HEK293 (cell line): Measurements from ENCODE around the gene BRMS1L.

Experiments
- CTCF ChIA-PET: fragments of 350-600 bp; formaldehyde crosslinking; extraction: SDS; loops from one replicate; lab custom pipeline; 2021; ENCODE audit warnings: antibody characterized with exemption; lab: Yijun Ruan, JAX
- POLR2A ChIA-PET: fragments of 300-600 bp; formaldehyde crosslinking; extraction: SDS; loops from one replicate; lab custom pipeline; 2020; ENCODE audit warnings: antibody characterized with exemption, inconsistent platforms; lab: Yijun Ruan, JAX
- H3K27ac ChIP-seq: fragments of 200-500 bp; sonication (Bioruptor generic); 2 replicates; pipeline ENCODE4 v1.5.1; 2014; ENCODE audit warnings: low read depth, low read length, control low read depth, inconsistent platforms; ENCODE audit errors: extremely low read depth
- H3K36me3 ChIP-seq, 2 experiments: fragments of 200-500 bp in 1 of 2; sonication (Bioruptor generic) in 1 of 2; 1 replicate in 1 of 2; 2 replicates in 1 of 2; pipeline ENCODE4 v1.5.1; 2014 to 2017; ENCODE audit warnings: inconsistent platforms in 2 of 2, low read length in 2 of 2; ENCODE audit not compliant: control insufficient read depth in 2 of 2, insufficient read depth in 1 of 2
- H3K4me1 ChIP-seq: fragments of 200-500 bp; sonication (Bioruptor generic); 2 replicates; pipeline ENCODE4 v1.5.1; 2014; ENCODE audit warnings: mild to moderate bottlenecking, low read length, inconsistent platforms; ENCODE audit not compliant: control insufficient read depth, insufficient read depth
- H3K4me3 ChIP-seq: 2 replicates; pipeline ENCODE4 v1.5.1; 2011; ENCODE audit warnings: low read depth, mild to moderate bottlenecking, control low read depth, low read length, moderate library complexity
- H3K9me3 ChIP-seq: fragments of 200-500 bp; sonication (Bioruptor generic); 2 replicates; pipeline ENCODE4 v1.5.1; 2014; ENCODE audit warnings: low read depth, low read length, inconsistent platforms; ENCODE audit not compliant: control insufficient read depth, insufficient read depth
- BCL6B ChIP-seq: fragments of 450-650 bp; formaldehyde crosslinking; IDR thresholded peaks from 2 replicates; pipeline ENCODE4 v1.5.1; 2017; ENCODE audit warnings: missing biosample characterization, missing genetic modification characterization
- CTCF ChIP-seq: fragments of 450-650 bp; formaldehyde crosslinking; IDR thresholded peaks from 2 replicates; pipeline ENCODE4 v1.5.1; 2016; ENCODE audit warnings: missing biosample characterization, missing genetic modification characterization
- KLF9 ChIP-seq: fragments of 450-650 bp; formaldehyde crosslinking; IDR thresholded peaks from 2 replicates; pipeline ENCODE4 v1.5.1; 2016; ENCODE audit warnings: missing biosample characterization, missing genetic modification characterization, low read depth
- MZF1 ChIP-seq: fragments of 450-650 bp; formaldehyde crosslinking; IDR thresholded peaks from 2 replicates; pipeline ENCODE4 v1.5.1; 2017; ENCODE audit warnings: missing biosample characterization, missing genetic modification characterization, borderline replicate concordance
- PRDM4 ChIP-seq: fragments of 450-650 bp; formaldehyde crosslinking; IDR thresholded peaks from 2 replicates; pipeline ENCODE4 v1.5.1; 2017; ENCODE audit warnings: missing biosample characterization, missing genetic modification characterization
- SCRT2 ChIP-seq: fragments of 450-650 bp; formaldehyde crosslinking; IDR thresholded peaks from 2 replicates; pipeline ENCODE4 v1.5.1; 2016; ENCODE audit warnings: missing biosample characterization, missing genetic modification characterization
- SP7 ChIP-seq: fragments of 450-650 bp; formaldehyde crosslinking; IDR thresholded peaks from 2 replicates; pipeline ENCODE4 v1.5.1; 2016; ENCODE audit warnings: missing biosample characterization, missing genetic modification characterization
- ZBTB1 ChIP-seq: fragments of 450-650 bp; formaldehyde crosslinking; IDR thresholded peaks from 2 replicates; pipeline ENCODE4 v1.5.1; 2016; ENCODE audit warnings: missing biosample characterization, missing genetic modification characterization
- ZNF121 ChIP-seq: fragments of 450-650 bp; formaldehyde crosslinking; IDR thresholded peaks from 2 replicates; pipeline ENCODE4 v1.5.1; 2016; ENCODE audit warnings: missing biosample characterization, missing genetic modification characterization
- ZNF140 ChIP-seq: fragments of 450-650 bp; formaldehyde crosslinking; IDR thresholded peaks from 2 replicates; pipeline ENCODE4 v1.5.1; 2016; ENCODE audit warnings: missing biosample characterization, missing genetic modification characterization
- ZNF175 ChIP-seq: fragments of 450-650 bp; formaldehyde crosslinking; IDR thresholded peaks from 2 replicates; pipeline ENCODE4 v1.5.1; 2016; ENCODE audit warnings: missing biosample characterization, missing genetic modification characterization
- ZNF211 ChIP-seq: fragments of 450-650 bp; formaldehyde crosslinking; IDR thresholded peaks from 2 replicates; pipeline ENCODE4 v1.5.1; 2016; ENCODE audit warnings: low read depth, missing biosample characterization, missing genetic modification characterization
- ZNF239 ChIP-seq: fragments of 450-650 bp; formaldehyde crosslinking; IDR thresholded peaks from 2 replicates; pipeline ENCODE4 v1.5.1; 2016; ENCODE audit warnings: missing biosample characterization, missing genetic modification characterization
- ZNF266 ChIP-seq: fragments of 450-650 bp; formaldehyde crosslinking; IDR thresholded peaks from 2 replicates; pipeline ENCODE4 v1.5.1; 2016; ENCODE audit warnings: missing biosample characterization, missing genetic modification characterization, low read depth
- ZNF433 ChIP-seq: fragments of 450-650 bp; formaldehyde crosslinking; IDR thresholded peaks from 2 replicates; pipeline ENCODE4 v1.5.1; 2016; ENCODE audit warnings: missing biosample characterization, missing genetic modification characterization, low read depth
- ZNF843 ChIP-seq: fragments of 450-650 bp; formaldehyde crosslinking; IDR thresholded peaks from 2 replicates; pipeline ENCODE4 v1.5.1; 2016; ENCODE audit warnings: missing biosample characterization, missing genetic modification characterization
- ZSCAN16 ChIP-seq: fragments of 450-650 bp; formaldehyde crosslinking; IDR thresholded peaks from 2 replicates; pipeline ENCODE4 v1.5.1; 2016; ENCODE audit warnings: missing biosample characterization, missing genetic modification characterization

BRMS1L gene

GRCh38 chr14:35810963-35811362 lies 15.2 kb upstream of the BRMS1L start (continued):
- TF ChIP-seq ZSCAN16 (tag by site-specific recombination) = no peak
- TF ChIP-seq ZNF211 = no peak

- ChIA-PET POLR2A (interaction anchor here (2.2 kb wide), 1 partner anchor 12 kb away, joined by 12 read pairs; the partner anchor contains the start of gene BRMS1L), CTCF (interaction anchor here (0.5 to 2.3 kb wide), 12 partner anchors 12 to 1286 kb away, joined by 3 to 8 read pairs (median 3); partner anchors contain the start of gene BRMS1L)
- Histone ChIP-seq H3K4me1 (no peaks in the 10 kb centered on the region), H3K9me3 (no peaks in the 10 kb centered on the region), H3K27ac (no peak overlapping the region), H3K36me3 (no peaks in the 10 kb centered on the region), H3K4me3 (no peak overlapping the region)
- no peak for TF ChIP-seq ZNF266 (tag by site-specific recombination)
- TF ChIP-seq ZNF843 (tag by site-specific recombination) = no peak
- no peak for TF ChIP-seq KLF9 (tag by site-specific recombination)
- TF ChIP-seq PRDM4 (tag by site-specific recombination) = no peak
- TF ChIP-seq ZNF140 (tag by site-specific recombination) = 0 out of 2 replicates have a peak, but pooled peaks have one; percentile 17
- no peak for TF ChIP-seq SP7 (tag by site-specific recombination)
- no peak for TF ChIP-seq ZNF175 (tag by site-specific recombination)
- peak; percentile 46; the same call in 1 of the 2 replicates for TF ChIP-seq MZF1 (tag by site-specific recombination)
- TF ChIP-seq ZNF121 (tag by site-specific recombination) = no peak
- no peak for TF ChIP-seq BCL6B (tag by site-specific recombination)
- TF ChIP-seq ZNF433 (tag by site-specific recombination) = no peak
- peak; percentile 16; the same call in 1 of the 2 replicates for TF ChIP-seq CTCF
- peak; percentile 52; the same call in 1 of the 2 replicates for TF ChIP-seq SCRT2 (tag by site-specific recombination)
- TF ChIP-seq ZBTB1 (tag by site-specific recombination) = no peak
- no peak for TF ChIP-seq ZNF239
Measured at GRCh38 chr14:35814371-35815005, 11.7 kb upstream of the BRMS1L start.
